Breast epithelium (tissue), 4 donors: ENCODE data around the gene YES1. TPM values are rescaled to one million over a fixed set of nuclear protein-coding genes. Genes with fewer than 3 reads are reported as not detected.

ENCODE experiments used
- DNase-seq, 2 donors: peaks; one replicate each; pipeline ENCODE4 v3.0.0-alpha.2; 2019; ENCODE audit warnings: low spot score in 2 of 2
- H3K27ac ChIP-seq, 2 donors: fragments of 200-600 bp; sonication (generic) in 1 of 2; one replicate each; pipeline ENCODE4 v1.5.1; 2016 to 2019; ENCODE audit warnings: mild to moderate bottlenecking in 1 of 2
- H3K27me3 ChIP-seq, 2 donors: fragments of 200-600 bp; sonication (generic) in 1 of 2; one replicate each; pipeline versions ENCODE4 v1.5.1 to v1.6.0; 2017 to 2019; ENCODE audit warnings: control low read depth in 1 of 2, mild to moderate bottlenecking in 1 of 2
- H3K36me3 ChIP-seq: fragments of 200-600 bp; one replicate; pipeline ENCODE4 v1.5.1; 2019
- H3K4me1 ChIP-seq, 2 donors: fragments of 200-600 bp; sonication (generic); one replicate each; pipeline ENCODE4 v1.5.1; 2016 to 2019; ENCODE audit warnings: control low read depth in 1 of 2
- H3K4me3 ChIP-seq, 3 donors: fragments of 200-600 bp; sonication (generic); 1 replicate in 2 of 3; 2 replicates in 1 of 3; pipeline ENCODE4 v1.5.1; 2016 to 2019; ENCODE audit warnings: mild to moderate bottlenecking in 3 of 3, moderate library complexity in 2 of 3
- H3K9me3 ChIP-seq, 2 donors: fragments of 200-600 bp; sonication (generic) in 1 of 2; one replicate each; pipeline ENCODE4 v1.5.1; 2016 to 2019; ENCODE audit warnings: control low read depth in 1 of 2
- CTCF ChIP-seq, 3 donors: fragments of 450-650 bp; IDR thresholded peaks; one replicate each; pipeline ENCODE4 v1.5.1; 2016 to 2017; ENCODE audit warnings: antibody characterized with exemption in 3 of 3, mild to moderate bottlenecking in 3 of 3, moderate library complexity in 3 of 3
- POLR2A ChIP-seq: fragments of 450-650 bp; IDR thresholded peaks from one replicate; pipeline ENCODE4 v1.6.1; 2016; ENCODE audit warnings: antibody characterized with exemption, mild to moderate bottlenecking, moderate library complexity
- POLR2AphosphoS5 ChIP-seq, 3 donors: sonication (generic); formaldehyde crosslinking; IDR thresholded peaks; one replicate each; pipeline ENCODE4 v1.6.1; 2017; ENCODE audit warnings: antibody characterized with exemption in 3 of 3
- intact Hi-C: fragments of 100-400 bp; cut with DNase I; formaldehyde crosslinking; loops from one replicate; pipeline ENCODE4 v1.15.1; 2023; ENCODE audit warnings: low total_unique reads
- total RNA-seq, 3 donors: library from RNA; depleted of rRNA; stranded (reverse); fragments of >200 nt; gene quantifications; one replicate each; pipeline ENCODE4 v1.1.0, GENCODE V29; 2016

The YES1 gene
- total RNA-seq, 3 donors from 2014 or later = 108 to 150 (median 136) TPM

- Histone ChIP-seq H3K4me1 (no peaks in the 10 kb centered on the region), H3K9me3 (no peaks in the 10 kb centered on the region), H3K27me3 (no peaks in the 10 kb centered on the region), H3K36me3 (no peaks in the 10 kb centered on the region), H3K27ac (no peak overlapping the region), H3K4me3 (no peak overlapping the region)
- DNase-seq = no peak
- intact Hi-C loops = no loop called here
- TF ChIP-seq CTCF (IDR thresholded peaks at IDR 0.05) (no peak), POLR2AphosphoS5 (IDR thresholded peaks at IDR 0.05) (no peak), POLR2A (no peak)
Measured at GRCh38 chr18:678482-679182, 133.4 kb downstream of the YES1 start.

- intact Hi-C loops = no loop called here
- Histone ChIP-seq H3K4me3 (no peak overlapping the region), H3K27me3 (no peaks in the 10 kb centered on the region), H3K9me3 (no peaks in the 10 kb centered on the region), H3K27ac (no peak overlapping the region), H3K36me3 (no peaks in the 10 kb centered on the region), H3K4me1 (no peaks in the 10 kb centered on the region)
- DNase-seq = no peak
- TF ChIP-seq POLR2A (no peak), POLR2AphosphoS5 (IDR thresholded peaks at IDR 0.05) (no peak), CTCF (IDR thresholded peaks at IDR 0.05) (no peak)
Measured at GRCh38 chr18:677951-678381, 134.1 kb downstream of the YES1 start.

- TF ChIP-seq CTCF (IDR thresholded peaks at IDR 0.05) = no peak
- no peak for TF ChIP-seq POLR2AphosphoS5 (IDR thresholded peaks at IDR 0.05)
- TF ChIP-seq POLR2A = no peak
- intact Hi-C loops = no loop called here
- Histone ChIP-seq H3K9me3 (no peaks in the 10 kb centered on the region), H3K27ac (no peak overlapping the region), H3K4me3 (no peak overlapping the region), H3K27me3 (no peaks in the 10 kb centered on the region), H3K4me1 (no peaks in the 10 kb centered on the region), H3K36me3 (no peaks in the 10 kb centered on the region)
- no peak for DNase-seq
Measured at GRCh38 chr18:677145-677544, 134.9 kb downstream of the YES1 start.

DNA sequence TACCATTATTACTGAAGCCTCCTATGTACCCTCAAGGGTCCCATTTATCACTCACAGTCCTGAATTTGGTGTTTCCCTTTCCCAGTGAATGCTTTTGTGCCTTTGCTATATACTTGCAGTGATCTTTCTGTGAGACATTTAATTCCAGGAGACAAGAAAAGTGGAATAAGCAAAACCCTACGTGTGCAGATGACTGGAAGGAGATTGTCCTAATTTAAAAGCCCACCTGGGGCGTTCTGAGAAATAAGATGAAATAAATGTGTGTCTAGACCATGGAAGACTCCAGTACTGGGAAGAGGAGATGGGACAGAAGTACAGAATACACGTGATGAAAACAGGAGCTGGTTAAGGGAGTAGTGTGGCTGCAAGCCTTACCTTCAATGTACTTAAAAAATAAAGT is 135.3 kb downstream of the YES1 start:
- H3K36me3 ChIP-seq = no peaks in the 10 kb centered on the region

More for the DNA sequence above, 135.3 kb downstream of the YES1 start:
- intact Hi-C loops = no loop called here
- Histone ChIP-seq H3K9me3 (no peaks in the 10 kb centered on the region), H3K4me1 (no peaks in the 10 kb centered on the region), H3K27me3 (no peaks in the 10 kb centered on the region), H3K27ac (no peak overlapping the region), H3K4me3 (no peak overlapping the region)
- TF ChIP-seq CTCF (IDR thresholded peaks at IDR 0.05) (no peak), POLR2A (no peak), POLR2AphosphoS5 (IDR thresholded peaks at IDR 0.05) (no peak)
- DNase-seq = no peak
